Thymus (tissue), 11 donors: ENCODE results near the gene ITGAX. TPM values are rescaled to one million over a fixed set of nuclear protein-coding genes. Genes with fewer than 3 reads are reported as not detected.
A peak's percentile ranks its signal among the peaks of the same experiment; 100 is the strongest.

Experiments used
- DNase-seq, 9 donors: peaks; one replicate each; pipeline ENCODE4 v3.0.0-alpha.2; 2013; ENCODE audit warnings: low spot score in 9 of 9, low read depth in 6 of 9, missing footprints in 1 of 9
- H3K27ac ChIP-seq, 2 donors: one replicate each; pipeline ENCODE4 v1.5.1; 2013; ENCODE audit warnings: control low read depth in 1 of 2, low read depth in 1 of 2, low read length in 1 of 2, mild to moderate bottlenecking in 1 of 2, moderate library complexity in 1 of 2
- H3K27me3 ChIP-seq, 2 donors: one replicate each; pipeline ENCODE4 v1.5.1; 2013; ENCODE audit warnings: low read length in 1 of 2; ENCODE audit not compliant: control insufficient read depth in 2 of 2, insufficient read depth in 1 of 2
- H3K36me3 ChIP-seq, 2 donors: one replicate each; pipeline ENCODE4 v1.5.1; 2013; ENCODE audit warnings: low read length in 1 of 2, mild to moderate bottlenecking in 1 of 2, moderate library complexity in 1 of 2; ENCODE audit not compliant: control insufficient read depth in 2 of 2, insufficient read depth in 2 of 2
- H3K4me1 ChIP-seq, 2 donors: one replicate each; pipeline ENCODE4 v1.5.1; 2013; ENCODE audit warnings: low read length in 2 of 2; ENCODE audit not compliant: control insufficient read depth in 2 of 2, insufficient read depth in 2 of 2
- H3K4me3 ChIP-seq, 2 donors: one replicate each; pipeline ENCODE4 v1.5.1; 2013; ENCODE audit warnings: low read length in 2 of 2, control low read depth in 1 of 2, mild to moderate bottlenecking in 1 of 2
- H3K9me3 ChIP-seq, 2 donors: one replicate each; pipeline ENCODE4 v1.5.1; 2013; ENCODE audit warnings: low read length in 1 of 2, mild to moderate bottlenecking in 1 of 2; ENCODE audit not compliant: control insufficient read depth in 2 of 2, insufficient read depth in 1 of 2
- WGBS: extraction: QIAGEN DNeasy Blood & Tissue Kit; methylation state at CpG from one replicate; pipeline ENCODE4 v1.1.7; 2013; 5-methylcytosine and 5-hydroxymethylcytosine counted together
- polyA plus RNA-seq: library from polyadenylated mRNA; stranded (reverse); fragments of 200-250 nt; gene quantifications from one replicate; pipeline ENCODE4 v1.2.3, GENCODE V29; 2013
- total RNA-seq: library from RNA; stranded (reverse); fragments of 120-200 nt; gene quantifications from one replicate; pipeline ENCODE4 v1.2.4, GENCODE V29; 2013
- donor health status: healthy.

ITGAX gene
- total and polyA plus RNA-seq, 2 donors, result 3.5 to 15.5 TPM

DNA sequence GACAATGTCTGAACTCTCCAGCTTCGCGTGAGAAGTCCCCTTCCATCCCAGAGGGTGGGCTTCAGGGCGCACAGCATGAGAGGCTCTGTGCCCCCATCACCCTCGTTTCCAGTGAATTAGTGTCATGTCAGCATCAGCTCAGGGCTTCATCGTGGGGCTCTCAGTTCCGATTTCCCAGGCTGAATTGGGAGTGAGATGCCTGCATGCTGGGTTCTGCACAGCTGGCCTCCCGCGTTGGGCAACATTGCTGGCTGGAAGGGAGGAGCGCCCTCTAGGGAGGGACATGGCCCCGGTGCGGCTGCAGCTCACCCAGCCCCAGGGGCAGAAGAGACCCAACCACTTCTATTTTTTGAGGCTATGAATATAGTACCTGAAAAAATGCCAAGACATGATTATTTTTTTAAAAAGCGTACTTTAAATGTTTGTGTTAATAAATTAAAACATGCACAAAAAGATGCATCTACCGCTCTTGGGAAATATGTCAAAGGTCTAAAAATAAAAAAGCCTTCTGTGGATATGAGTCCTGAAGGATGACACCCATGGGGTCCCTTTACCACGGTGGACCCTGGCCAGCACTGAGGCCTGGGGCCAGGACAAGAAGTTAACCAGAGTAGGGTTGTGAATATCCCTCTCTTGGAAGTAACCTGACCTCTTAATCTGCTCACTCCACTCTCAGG, 27.6 kb downstream of the ITGAX start:
- DNase-seq, result peak in 7 of 9 donors; percentile 30 to 68 (median 42)
- no peaks in the 10 kb centered on the region for H3K36me3 ChIP-seq
- no peaks in the 10 kb centered on the region for H3K4me1 ChIP-seq
- H3K27me3 ChIP-seq, result no peaks in the 10 kb centered on the region
- no peaks in the 10 kb centered on the region for H3K9me3 ChIP-seq
- 35% methylated on average over 14 of the region's 14 CpGs for WGBS
- no peak overlapping the region for H3K4me3 ChIP-seq
- H3K27ac ChIP-seq, result no peak overlapping the region

- Histone ChIP-seq H3K4me1 (no peaks in the 10 kb centered on the region), H3K36me3 (no peaks in the 10 kb centered on the region), H3K27me3 (no peaks in the 10 kb centered on the region), H3K27ac (no peak overlapping the region), H3K9me3 (no peaks in the 10 kb centered on the region), H3K4me3 (no peak overlapping the region)
- DNase-seq, result no peak
- WGBS, result 96% methylated on average over 4 of the region's 4 CpGs
Measured at GRCh38 chr16:31385680-31386079, 30.7 kb downstream of the ITGAX start.

DNA sequence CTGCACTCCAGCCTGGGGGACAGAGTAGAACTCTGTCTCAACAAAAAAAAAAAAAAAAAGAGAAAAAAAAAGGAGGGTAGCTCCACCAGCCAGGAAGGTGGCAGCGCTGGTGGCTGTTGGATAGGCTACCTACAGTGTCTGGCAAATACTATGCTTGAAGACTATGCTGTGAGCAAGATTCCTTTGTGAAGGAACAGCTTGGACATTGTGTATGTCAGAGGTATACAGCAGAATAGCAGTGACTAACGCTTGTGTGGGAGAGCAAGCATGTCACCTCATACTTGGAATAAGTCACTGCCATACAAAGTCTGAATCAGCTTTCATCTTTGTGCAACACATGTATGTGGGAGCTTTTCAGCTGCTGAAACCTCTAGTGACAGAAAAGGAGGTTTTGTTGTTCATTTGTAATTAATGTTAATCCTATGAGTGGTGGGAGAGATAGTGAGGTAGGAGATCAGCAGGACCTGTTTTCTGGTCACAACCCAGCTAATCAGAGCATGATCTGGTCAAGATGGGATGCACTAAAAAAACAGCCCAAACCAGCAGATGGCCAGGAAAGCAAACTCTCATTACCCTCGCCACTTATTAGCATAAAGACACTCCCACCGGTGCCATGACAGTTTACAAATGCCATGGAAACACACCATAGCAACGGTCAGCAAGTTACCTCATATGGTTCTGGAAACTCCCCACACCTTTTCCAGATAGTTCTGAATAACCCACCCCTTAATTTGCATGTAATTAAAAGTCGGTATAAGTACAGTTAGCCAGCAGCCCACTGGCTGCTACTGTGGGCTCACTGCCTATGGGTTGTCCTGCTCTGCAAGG, 31.4 kb downstream of the ITGAX start:
- Histone ChIP-seq H3K9me3 (no peaks in the 10 kb centered on the region), H3K27me3 (no peaks in the 10 kb centered on the region), H3K4me3 (no peak overlapping the region), H3K4me1 (no peaks in the 10 kb centered on the region), H3K36me3 (no peaks in the 10 kb centered on the region), H3K27ac (no peak overlapping the region)
- WGBS, result 83% methylated on average over 6 of the region's 6 CpGs
- no peak for DNase-seq

DNA sequence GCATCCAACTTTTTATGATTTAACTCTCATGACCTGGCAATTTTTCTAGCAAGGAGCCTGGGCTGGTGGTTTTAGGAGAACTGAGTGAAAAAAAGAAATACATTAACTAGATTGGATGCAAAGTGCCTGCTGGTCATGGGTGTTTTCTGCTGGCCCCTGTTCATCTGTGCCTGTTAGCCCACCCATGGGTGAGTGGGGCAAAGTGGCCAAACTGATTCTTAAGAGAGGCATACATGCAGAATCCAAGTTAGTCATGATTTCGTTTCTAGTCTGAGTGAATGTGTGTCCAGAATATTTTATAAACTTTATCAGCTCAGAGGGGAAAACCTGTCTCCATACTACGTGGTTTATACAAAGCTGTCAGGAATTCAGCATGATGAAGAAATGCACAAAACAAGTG, 33.6 kb downstream of the ITGAX start:
- H3K27me3 ChIP-seq, result no peaks in the 10 kb centered on the region
- no peaks in the 10 kb centered on the region for H3K4me1 ChIP-seq
- DNase-seq, result no peak
- WGBS, result 90% methylated on average over 2 of the region's 2 CpGs
- H3K9me3 ChIP-seq, result no peaks in the 10 kb centered on the region
- no peak overlapping the region for H3K27ac ChIP-seq
- no peak overlapping the region for H3K4me3 ChIP-seq
- no peaks in the 10 kb centered on the region for H3K36me3 ChIP-seq

GRCh38 chr16:31390504-31391041, 35.6 kb downstream of the ITGAX start:
- no peaks in the 10 kb centered on the region for H3K4me1 ChIP-seq
- no peak overlapping the region for H3K27ac ChIP-seq
- 93% methylated on average over 6 of the region's 6 CpGs for WGBS

GRCh38 chr16:31393056-31393455, 38.1 kb downstream of the ITGAX start, which contains the start of gene ITGAD:
Gene ITGAD, plus strand, starts transcription at chr16:31393335. Its CDS starts 26 bp downstream, at chr16:31393361.
- Histone ChIP-seq H3K27ac (no peak within 1 kb of the TSS), H3K27me3 (no peaks in the 10 kb centered on the region), H3K4me1 (no peaks in the 10 kb centered on the region), H3K36me3 (no peaks in the 10 kb centered on the region), H3K4me3 (no peak within 1 kb of the TSS), H3K9me3 (no peaks in the 10 kb centered on the region)
- DNase-seq, result no peak
- WGBS, result 73% methylated on average over 5 of the region's 5 CpGs

More at GRCh38 chr16:31390504-31391041, 35.6 kb downstream of the ITGAX start:
- no peak for DNase-seq
- Histone ChIP-seq H3K9me3 (no peaks in the 10 kb centered on the region), H3K4me3 (no peak overlapping the region), H3K27me3 (no peaks in the 10 kb centered on the region), H3K36me3 (no peaks in the 10 kb centered on the region)

DNA sequence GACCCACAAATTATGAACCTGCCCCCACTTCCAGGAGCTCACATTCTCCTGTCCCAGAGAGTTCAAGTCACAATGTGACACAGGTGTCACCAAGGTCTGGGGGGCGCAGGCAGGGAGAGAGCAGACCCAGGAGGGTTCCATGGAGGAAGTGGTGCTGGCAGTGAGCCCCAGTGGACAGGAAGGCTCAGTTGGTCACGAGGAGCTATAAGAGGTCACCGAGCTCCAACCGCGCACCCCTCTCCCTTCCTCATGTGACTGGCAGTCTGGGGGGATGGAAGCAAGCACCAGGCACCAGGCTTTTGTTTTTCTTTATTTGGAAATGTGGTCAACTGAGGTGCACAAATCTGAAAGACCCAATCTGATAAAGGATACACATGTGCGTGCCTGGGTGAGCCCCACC, 40.7 kb downstream of the ITGAX start:
- H3K36me3 ChIP-seq, result no peaks in the 10 kb centered on the region
- no peaks in the 10 kb centered on the region for H3K4me1 ChIP-seq
- H3K27ac ChIP-seq, result no peak overlapping the region
- no peak overlapping the region for H3K4me3 ChIP-seq
- no peak for DNase-seq
- H3K27me3 ChIP-seq, result no peaks in the 10 kb centered on the region
- WGBS, result 32% methylated on average over 6 of the region's 6 CpGs
- peaks cover 3 to 9% of the 10 kb centered on the region in 2 donors for H3K9me3 ChIP-seq

DNA sequence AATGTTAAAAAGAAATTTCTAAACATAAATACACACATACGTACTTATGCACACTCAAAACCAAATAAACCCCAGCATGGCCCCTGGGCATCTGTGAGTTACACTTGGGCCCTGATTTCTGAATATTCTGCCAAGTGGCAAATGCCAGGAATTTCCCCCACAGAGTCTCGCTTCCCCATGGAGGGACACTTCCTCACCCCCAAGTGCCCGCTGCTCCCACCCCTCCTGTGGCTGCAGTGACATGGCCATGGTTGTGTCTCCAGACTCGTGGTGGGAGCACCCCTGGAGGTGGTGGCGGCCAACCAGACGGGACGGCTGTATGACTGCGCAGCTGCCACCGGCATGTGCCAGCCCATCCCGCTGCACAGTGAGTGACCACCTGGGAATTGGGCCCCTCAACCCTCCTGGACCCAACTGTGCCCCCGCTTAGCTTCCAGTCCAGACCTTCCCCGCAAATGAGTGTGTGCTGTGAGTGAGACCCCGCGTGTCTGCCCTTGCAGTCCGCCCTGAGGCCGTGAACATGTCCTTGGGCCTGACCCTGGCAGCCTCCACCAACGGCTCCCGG, 42.2 kb downstream of the ITGAX start:
- Histone ChIP-seq H3K4me1 (no peaks in the 10 kb centered on the region), H3K9me3 (peaks cover 3 to 9% of the 10 kb centered on the region in 2 donors), H3K27ac (no peak overlapping the region), H3K36me3 (no peaks in the 10 kb centered on the region), H3K27me3 (no peaks in the 10 kb centered on the region), H3K4me3 (no peak overlapping the region)
- 93% methylated on average over 18 of the region's 18 CpGs for WGBS
- DNase-seq, result no peak

- Histone ChIP-seq H3K4me1 (no peaks in the 10 kb centered on the region), H3K27me3 (no peaks in the 10 kb centered on the region), H3K4me3 (no peak overlapping the region), H3K36me3 (no peaks in the 10 kb centered on the region), H3K9me3 (peaks cover 3 to 9% of the 10 kb centered on the region in 2 donors), H3K27ac (no peak overlapping the region)
- WGBS, result 97% methylated on average over 9 of the region's 9 CpGs
- no peak for DNase-seq
Measured at GRCh38 chr16:31397701-31398100, 42.7 kb downstream of the ITGAX start.
